ENCODE results near the gene RAPGEF5.

RAPGEF5 gene

GRCh38 chr7:22307816-22308215 lies 49.1 kb downstream of the RAPGEF5 start:
- no peak for TF ChIP-seq CTCF (IDR thresholded peaks at IDR 0.05; ENCODE audit: extremely low read depth, missing control alignments)
- DNase-seq (ENCODE audit: low spot score): no peak

GRCh38 chr7:22305706-22306105 lies 51.2 kb downstream of the RAPGEF5 start:
- TF ChIP-seq CTCF (IDR thresholded peaks at IDR 0.05; ENCODE audit: extremely low read depth, missing control alignments): no peak
- DNase-seq (ENCODE audit: low spot score): no peak

- no peak for DNase-seq (ENCODE audit: low spot score)
- TF ChIP-seq CTCF (IDR thresholded peaks at IDR 0.05; ENCODE audit: extremely low read depth, missing control alignments): no peak
These were observed 54.0 kb downstream of the RAPGEF5 start for GRCh38 chr7:22302951-22303423.

GRCh38 chr7:22302193-22302592 lies 54.8 kb downstream of the RAPGEF5 start:
- DNase-seq (ENCODE audit: low spot score): no peak
- TF ChIP-seq CTCF (IDR thresholded peaks at IDR 0.05; ENCODE audit: extremely low read depth, missing control alignments): no peak

GRCh38 chr7:22301790-22302189 lies 55.2 kb downstream of the RAPGEF5 start:
- no peak for TF ChIP-seq CTCF (IDR thresholded peaks at IDR 0.05; ENCODE audit: extremely low read depth, missing control alignments)
- no peak for DNase-seq (ENCODE audit: low spot score)

GRCh38 chr7:22300839-22301238 lies 56.1 kb downstream of the RAPGEF5 start:
- no peak for TF ChIP-seq CTCF (IDR thresholded peaks at IDR 0.05; ENCODE audit: extremely low read depth, missing control alignments)
- DNase-seq (ENCODE audit: low spot score): no peak

- no peak for DNase-seq (ENCODE audit: low spot score)
- TF ChIP-seq CTCF (IDR thresholded peaks at IDR 0.05; ENCODE audit: extremely low read depth, missing control alignments): peak; percentile 1
These were observed 60.0 kb downstream of the RAPGEF5 start for GRCh38 chr7:22296916-22297315.
